Keratinocyte (primary cell): ENCODE results near the gene GTF3C4.

Experiments
- CTCF ChIP-seq, 3 experiments: IDR thresholded peaks in 1 of 3; conservative IDR thresholded peaks in 1 of 3; optimal IDR thresholded peaks in 1 of 3; 2 replicates in 2 of 3; 3 replicates in 1 of 3; pipeline versions ENCODE3 to v1.5.1; 2011; ENCODE audit warnings: low read length in 3 of 3, mild to moderate bottlenecking in 3 of 3, moderate library complexity in 2 of 3, control low read depth in 1 of 3, inconsistent platforms in 1 of 3; ENCODE audit not compliant: insufficient read depth in 2 of 3; ENCODE audit errors: extremely low read depth in 1 of 3
- EZH2 ChIP-seq: IDR thresholded peaks from one replicate; pipeline ENCODE4 v1.6.1; 2012; ENCODE audit warnings: inconsistent platforms, mild to moderate bottlenecking, low read length, moderate library complexity

DNA sequence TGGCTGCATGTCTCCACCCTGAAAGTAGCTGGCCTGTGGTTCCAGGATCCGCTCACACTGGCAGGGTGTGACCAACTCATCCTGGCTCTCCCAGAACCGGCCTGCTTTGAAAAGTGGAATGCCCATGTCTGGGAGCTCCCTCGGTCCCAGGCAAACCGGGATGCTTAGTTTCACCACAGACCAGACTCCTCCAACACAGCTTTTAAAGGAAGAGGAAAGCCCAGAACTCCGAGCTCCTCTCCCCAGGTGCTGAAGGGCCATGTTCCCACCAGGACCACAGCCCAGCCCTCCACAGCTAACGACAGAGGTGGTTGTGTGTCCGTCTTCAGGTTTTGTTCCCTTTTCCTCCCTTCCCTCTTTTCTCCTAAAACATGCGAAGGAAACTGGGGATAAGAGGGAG is 38.0 kb downstream of the GTF3C4 start:
- TF ChIP-seq CTCF (optimal IDR thresholded peaks at IDR 0.05 in 1 of 3, IDR thresholded peaks at IDR 0.05 in 1 of 3, conservative IDR thresholded peaks at IDR 0.05 in 1 of 3; ENCODE audit: extremely low read depth in 1 of 3, insufficient read depth in 2 of 3, low read length in 3 of 3) (no peak), EZH2 (no peak)
